ENCODE results near the gene TSPOAP1.

The TSPOAP1 gene

DNA sequence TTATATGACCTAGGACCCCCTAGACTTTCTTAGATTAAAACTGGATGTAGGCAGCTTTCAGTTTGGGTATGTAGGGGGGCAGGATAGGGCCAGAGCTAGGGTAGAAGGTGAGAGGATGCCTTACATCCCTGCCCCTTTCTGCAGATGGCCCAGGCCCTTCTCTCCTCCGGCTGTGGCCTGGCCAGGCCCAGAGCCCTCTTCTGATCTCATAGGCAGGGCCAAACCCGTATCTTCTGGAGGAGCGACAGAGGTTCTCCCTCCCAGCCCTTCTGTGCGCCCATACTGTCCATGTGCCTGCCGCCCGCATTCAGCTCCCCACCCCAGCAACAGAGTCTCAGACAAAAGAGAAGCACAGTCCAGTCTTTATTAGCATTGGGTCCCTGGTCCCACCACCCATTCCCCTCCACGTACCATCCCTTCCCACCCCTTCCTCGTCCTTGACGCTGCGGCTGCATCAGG lies 2.0 kb upstream of the TSPOAP1 start:
- TF ChIP-seq ZNF70 (CRISPR knock-in tag; IDR thresholded peaks at IDR 0.05), result no peak
- TF ChIP-seq, protein P1, sequence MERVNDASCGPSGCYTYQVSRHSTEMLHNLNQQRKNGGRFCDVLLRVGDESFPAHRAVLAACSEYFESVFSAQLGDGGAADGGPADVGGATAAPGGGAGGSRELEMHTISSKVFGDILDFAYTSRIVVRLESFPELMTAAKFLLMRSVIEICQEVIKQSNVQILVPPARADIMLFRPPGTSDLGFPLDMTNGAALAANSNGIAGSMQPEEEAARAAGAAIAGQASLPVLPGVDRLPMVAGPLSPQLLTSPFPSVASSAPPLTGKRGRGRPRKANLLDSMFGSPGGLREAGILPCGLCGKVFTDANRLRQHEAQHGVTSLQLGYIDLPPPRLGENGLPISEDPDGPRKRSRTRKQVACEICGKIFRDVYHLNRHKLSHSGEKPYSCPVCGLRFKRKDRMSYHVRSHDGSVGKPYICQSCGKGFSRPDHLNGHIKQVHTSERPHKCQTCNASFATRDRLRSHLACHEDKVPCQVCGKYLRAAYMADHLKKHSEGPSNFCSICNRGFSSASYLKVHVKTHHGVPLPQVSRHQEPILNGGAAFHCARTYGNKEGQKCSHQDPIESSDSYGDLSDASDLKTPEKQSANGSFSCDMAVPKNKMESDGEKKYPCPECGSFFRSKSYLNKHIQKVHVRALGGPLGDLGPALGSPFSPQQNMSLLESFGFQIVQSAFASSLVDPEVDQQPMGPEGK (CRISPR knock-in tag; IDR thresholded peaks at IDR 0.05; ENCODE audit: borderline replicate concordance), result no peak
- no peak for TF ChIP-seq ISL1 (CRISPR knock-in tag; IDR thresholded peaks at IDR 0.05)
- TF ChIP-seq, protein P2, sequence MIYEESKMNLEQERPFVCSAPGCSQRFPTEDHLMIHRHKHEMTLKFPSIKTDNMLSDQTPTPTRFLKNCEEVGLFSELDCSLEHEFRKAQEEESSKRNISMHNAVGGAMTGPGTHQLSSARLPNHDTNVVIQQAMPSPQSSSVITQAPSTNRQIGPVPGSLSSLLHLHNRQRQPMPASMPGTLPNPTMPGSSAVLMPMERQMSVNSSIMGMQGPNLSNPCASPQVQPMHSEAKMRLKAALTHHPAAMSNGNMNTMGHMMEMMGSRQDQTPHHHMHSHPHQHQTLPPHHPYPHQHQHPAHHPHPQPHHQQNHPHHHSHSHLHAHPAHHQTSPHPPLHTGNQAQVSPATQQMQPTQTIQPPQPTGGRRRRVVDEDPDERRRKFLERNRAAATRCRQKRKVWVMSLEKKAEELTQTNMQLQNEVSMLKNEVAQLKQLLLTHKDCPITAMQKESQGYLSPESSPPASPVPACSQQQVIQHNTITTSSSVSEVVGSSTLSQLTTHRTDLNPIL (CRISPR knock-in tag; IDR thresholded peaks at IDR 0.05; ENCODE audit: low read depth), result no peak
- no peak for TF ChIP-seq SNAI2 (CRISPR knock-in tag; IDR thresholded peaks at IDR 0.05)
- TF ChIP-seq TCF4 (CRISPR knock-in tag; IDR thresholded peaks at IDR 0.05; ENCODE audit: borderline replicate concordance), result no peak
- no peak for TF ChIP-seq CSDC2 (CRISPR knock-in tag; IDR thresholded peaks at IDR 0.05)
- TF ChIP-seq RARB (CRISPR knock-in tag; IDR thresholded peaks at IDR 0.05), result no peak
- no peak for TF ChIP-seq ZC3H10 (CRISPR knock-in tag; IDR thresholded peaks at IDR 0.05)
- TF ChIP-seq GLIS3 (CRISPR knock-in tag; IDR thresholded peaks at IDR 0.05), result no peak
- no peak for TF ChIP-seq ZNF565 (CRISPR knock-in tag; conservative IDR thresholded peaks at IDR 0.05; ENCODE audit: low read depth)
- no peak for ATAC-seq

DNA sequence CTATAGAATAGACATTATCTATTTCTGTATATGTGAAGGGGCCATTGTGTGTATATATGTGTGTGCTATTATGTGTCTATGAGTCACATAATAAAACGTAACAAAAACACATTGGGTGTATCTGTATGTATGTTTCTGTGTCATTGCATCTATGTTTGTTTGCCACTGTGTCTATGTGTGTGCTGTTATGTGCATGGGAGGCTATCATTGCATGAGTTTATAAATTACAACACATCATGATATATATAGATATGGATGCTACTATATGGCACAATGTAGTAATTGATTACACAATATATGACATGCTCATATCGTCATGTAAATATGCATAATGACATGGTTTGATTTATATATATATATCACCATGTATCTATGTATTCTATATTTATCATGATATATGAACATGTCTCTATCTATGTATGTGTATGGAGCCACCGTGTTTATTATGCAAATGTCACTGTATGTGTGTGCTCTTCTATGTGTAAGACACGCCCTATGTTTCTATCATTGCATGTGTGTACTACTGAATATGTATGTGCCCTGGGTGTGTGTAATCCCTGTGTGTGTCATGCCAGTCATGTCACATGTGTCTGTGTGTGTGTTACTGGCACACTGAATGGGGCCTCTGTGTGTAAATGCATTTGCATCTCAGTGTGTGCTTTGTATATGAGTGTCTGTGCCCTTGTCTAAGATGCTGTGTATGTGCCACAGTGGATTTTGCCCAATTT lies 1.4 kb upstream of the TSPOAP1 start:
- TF ChIP-seq CSDC2 (CRISPR knock-in tag; IDR thresholded peaks at IDR 0.05), result no peak
- TF ChIP-seq GLIS3 (CRISPR knock-in tag; IDR thresholded peaks at IDR 0.05), result no peak
- TF ChIP-seq, protein P2 (CRISPR knock-in tag; IDR thresholded peaks at IDR 0.05; ENCODE audit: low read depth), result no peak
- TF ChIP-seq TOX (CRISPR knock-in tag; IDR thresholded peaks at IDR 0.05; ENCODE audit: borderline replicate concordance), result no peak
- no peak for TF ChIP-seq ZNF565 (CRISPR knock-in tag; conservative IDR thresholded peaks at IDR 0.05; ENCODE audit: low read depth)
- TF ChIP-seq ZC3H10 (CRISPR knock-in tag; IDR thresholded peaks at IDR 0.05), result no peak
- TF ChIP-seq, protein P3, sequence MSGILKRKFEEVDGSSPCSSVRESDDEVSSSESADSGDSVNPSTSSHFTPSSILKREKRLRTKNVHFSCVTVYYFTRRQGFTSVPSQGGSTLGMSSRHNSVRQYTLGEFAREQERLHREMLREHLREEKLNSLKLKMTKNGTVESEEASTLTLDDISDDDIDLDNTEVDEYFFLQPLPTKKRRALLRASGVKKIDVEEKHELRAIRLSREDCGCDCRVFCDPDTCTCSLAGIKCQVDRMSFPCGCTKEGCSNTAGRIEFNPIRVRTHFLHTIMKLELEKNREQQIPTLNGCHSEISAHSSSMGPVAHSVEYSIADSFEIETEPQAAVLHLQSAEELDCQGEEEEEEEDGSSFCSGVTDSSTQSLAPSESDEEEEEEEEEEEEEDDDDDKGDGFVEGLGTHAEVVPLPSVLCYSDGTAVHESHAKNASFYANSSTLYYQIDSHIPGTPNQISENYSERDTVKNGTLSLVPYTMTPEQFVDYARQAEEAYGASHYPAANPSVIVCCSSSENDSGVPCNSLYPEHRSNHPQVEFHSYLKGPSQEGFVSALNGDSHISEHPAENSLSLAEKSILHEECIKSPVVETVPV (CRISPR knock-in tag; IDR thresholded peaks at IDR 0.05), result no peak
- no peak for TF ChIP-seq RARB (CRISPR knock-in tag; IDR thresholded peaks at IDR 0.05)
- TF ChIP-seq ZFP3 (CRISPR knock-in tag; IDR thresholded peaks at IDR 0.05), result no peak
- no peak for TF ChIP-seq ESRRG (CRISPR knock-in tag; IDR thresholded peaks at IDR 0.05)
- no peak for TF ChIP-seq ZNF8 (CRISPR knock-in tag; IDR thresholded peaks at IDR 0.05)
- TF ChIP-seq TCF4 (CRISPR knock-in tag; IDR thresholded peaks at IDR 0.05; ENCODE audit: borderline replicate concordance), result no peak
- no peak for TF ChIP-seq ZNF70 (CRISPR knock-in tag; IDR thresholded peaks at IDR 0.05)
- TF ChIP-seq ARNTL (CRISPR knock-in tag; IDR thresholded peaks at IDR 0.05; ENCODE audit: borderline replicate concordance, low read depth), result no peak
- no peak for ATAC-seq

DNA sequence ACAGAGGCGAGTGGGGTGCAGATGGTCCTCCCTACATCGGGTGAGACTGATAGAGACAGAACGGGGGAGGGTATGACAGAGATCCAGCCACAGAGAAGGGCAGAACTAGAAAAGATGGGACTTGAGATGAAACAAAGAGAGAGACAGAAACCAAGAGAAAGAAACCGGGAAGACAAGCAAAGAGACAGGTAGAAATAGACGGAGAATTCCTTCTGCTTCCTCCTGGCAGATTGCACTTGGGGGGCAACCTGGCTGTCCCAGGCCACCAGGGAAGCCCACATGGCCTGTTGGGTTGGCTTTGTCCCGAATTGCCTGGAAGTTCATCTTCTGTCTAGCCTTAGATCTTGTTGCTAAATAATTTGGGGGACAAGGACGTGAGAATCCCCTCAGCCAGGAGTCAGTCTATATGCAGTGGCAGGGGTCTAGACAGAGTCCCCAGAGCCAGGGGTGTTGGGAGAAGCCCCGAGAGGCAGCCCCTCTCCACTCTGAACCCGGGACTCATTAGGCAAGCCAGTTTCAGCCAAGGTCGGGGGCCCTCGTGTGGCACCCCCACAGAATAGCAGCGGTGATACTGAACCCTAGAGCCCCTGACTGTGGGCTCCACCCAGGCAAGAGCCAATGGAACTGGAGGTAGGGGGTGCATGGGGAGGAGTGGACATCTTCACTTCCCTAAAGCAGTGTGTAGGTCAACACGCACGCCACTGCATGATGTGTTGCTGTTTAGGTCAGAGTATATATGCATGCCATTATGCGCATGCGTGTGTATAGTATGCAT lies 627 bp upstream of the TSPOAP1 start:
- ATAC-seq, result peak; percentile 23; the same call in 2 of the 3 replicates
- TF ChIP-seq CSDC2 (CRISPR knock-in tag; IDR thresholded peaks at IDR 0.05) (no peak), ZNF70 (CRISPR knock-in tag; IDR thresholded peaks at IDR 0.05) (no peak), ARNTL (CRISPR knock-in tag; IDR thresholded peaks at IDR 0.05; ENCODE audit: borderline replicate concordance, low read depth) (no peak), ISL1 (CRISPR knock-in tag; IDR thresholded peaks at IDR 0.05) (no peak), SNAI2 (CRISPR knock-in tag; IDR thresholded peaks at IDR 0.05) (no peak), ZFP30 (CRISPR knock-in tag; IDR thresholded peaks at IDR 0.05) (no peak), ZC3H10 (CRISPR knock-in tag; IDR thresholded peaks at IDR 0.05) (no peak)
- TF ChIP-seq, protein P4, sequence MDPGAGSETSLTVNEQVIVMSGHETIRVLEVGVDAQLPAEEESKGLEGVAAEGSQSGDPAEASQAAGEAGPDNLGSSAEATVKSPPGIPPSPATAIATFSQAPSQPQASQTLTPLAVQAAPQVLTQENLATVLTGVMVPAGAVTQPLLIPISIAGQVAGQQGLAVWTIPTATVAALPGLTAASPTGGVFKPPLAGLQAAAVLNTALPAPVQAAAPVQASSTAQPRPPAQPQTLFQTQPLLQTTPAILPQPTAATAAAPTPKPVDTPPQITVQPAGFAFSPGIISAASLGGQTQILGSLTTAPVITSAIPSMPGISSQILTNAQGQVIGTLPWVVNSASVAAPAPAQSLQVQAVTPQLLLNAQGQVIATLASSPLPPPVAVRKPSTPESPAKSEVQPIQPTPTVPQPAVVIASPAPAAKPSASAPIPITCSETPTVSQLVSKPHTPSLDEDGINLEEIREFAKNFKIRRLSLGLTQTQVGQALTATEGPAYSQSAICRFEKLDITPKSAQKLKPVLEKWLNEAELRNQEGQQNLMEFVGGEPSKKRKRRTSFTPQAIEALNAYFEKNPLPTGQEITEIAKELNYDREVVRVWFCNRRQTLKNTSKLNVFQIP (CRISPR knock-in tag; IDR thresholded peaks at IDR 0.05; ENCODE audit: borderline replicate concordance, low read depth), result no peak
- TF ChIP-seq, protein P2 (CRISPR knock-in tag; IDR thresholded peaks at IDR 0.05; ENCODE audit: low read depth), result no peak
